ENCODE data around the gene RANBP6. TPM values are rescaled to one million over a fixed set of nuclear protein-coding genes. Genes with fewer than 3 reads are reported as not detected.
"Not testable (repeated sequence)": the region's sequence is repeated elsewhere in the genome, so short reads cannot be mapped to it uniquely, and the experiment has no call there.

Gene RANBP6
- total RNA-seq, result 10 to 100 TPM; 14.6 to 22.7 TPM

DNA sequence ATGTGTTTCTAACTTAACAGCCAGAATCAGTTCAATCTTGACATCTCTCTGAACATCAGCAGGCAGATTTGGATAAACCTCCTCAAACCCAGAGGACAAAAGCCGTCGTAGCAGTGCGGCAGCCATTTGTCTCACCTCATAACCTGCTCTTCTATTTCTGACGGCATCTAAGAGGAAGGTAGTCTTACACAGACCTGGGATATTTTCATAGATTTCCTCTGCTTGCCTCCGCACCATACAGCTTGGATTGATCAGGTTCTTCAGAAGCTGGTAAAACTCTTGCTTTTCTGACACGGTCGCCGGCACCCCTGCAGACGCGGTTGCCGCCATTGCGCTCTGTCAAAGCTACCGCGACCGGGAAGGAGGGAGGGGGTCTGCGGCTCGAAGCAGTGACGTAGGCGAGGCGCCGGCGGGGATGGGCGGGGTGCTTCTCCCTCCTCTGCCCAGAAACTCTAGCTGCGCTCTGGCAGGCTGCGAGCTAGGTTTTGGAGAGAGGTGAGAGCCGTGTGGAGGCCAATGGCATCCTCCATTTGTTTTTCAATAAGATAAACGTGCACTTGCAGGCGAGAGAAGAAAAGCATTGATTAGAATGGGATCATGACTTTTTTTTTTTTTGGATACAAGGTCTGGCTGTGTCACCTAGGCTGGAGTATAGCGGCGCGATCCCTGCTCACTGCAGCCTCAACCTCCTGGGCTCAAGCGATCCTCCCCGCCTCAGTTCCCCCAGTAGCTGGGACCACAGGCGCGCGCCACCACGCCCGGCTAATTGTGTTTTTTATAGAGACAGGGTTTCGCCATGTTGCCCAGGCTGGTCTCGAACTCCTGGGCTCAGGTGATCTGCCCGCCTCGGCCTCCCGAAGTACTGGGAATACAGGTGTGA lies at the start of gene RANBP6:
Gene RANBP6 (minus strand): TSS at position 347 of the 880 bp plus-strand sequence. CDS start 17 bp downstream, at position 330.
- peaks cover 6% of the 10 kb centered on the region for H3K9me3 Mint-ChIP-seq
- peak; percentile 99 for ATAC-seq (replicated peaks)
- H3K27ac Mint-ChIP-seq, result peak within 1 kb of the TSS; percentile 94
- peak within 1 kb of the TSS; percentile 94 for H3K4me3 Mint-ChIP-seq
- peaks cover 11% of the 10 kb centered on the region for H3K4me1 Mint-ChIP-seq
- H3K27me3 Mint-ChIP-seq, result no peaks in the 10 kb centered on the region
- peaks cover 43% of the 10 kb centered on the region for H3K36me3 Mint-ChIP-seq (ENCODE audit: low read depth)

GRCh38 chr9:6063146-6063545 lies 47.7 kb upstream of the RANBP6 start:
- H3K4me3 Mint-ChIP-seq, result not testable (repeated sequence)

DNA sequence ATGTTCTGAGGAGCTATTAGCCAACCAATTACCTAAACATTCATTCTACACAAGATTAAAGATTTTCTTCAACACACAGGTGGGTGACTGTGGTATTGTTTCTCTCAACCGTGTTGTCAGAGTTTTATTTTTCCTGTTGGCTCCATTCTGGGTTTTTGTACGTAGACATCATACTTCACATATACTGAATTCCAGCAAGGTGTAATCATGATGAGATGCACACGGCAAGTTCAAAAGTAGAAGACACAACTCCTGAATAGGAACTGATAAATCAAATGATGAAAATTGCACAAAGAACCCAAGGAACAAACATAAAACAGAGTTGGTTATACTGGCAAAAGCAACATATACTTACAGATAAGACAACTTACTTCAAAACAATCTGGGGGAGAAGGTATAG lies 40.2 kb upstream of the RANBP6 start:
- no peaks in the 10 kb centered on the region for H3K9me3 Mint-ChIP-seq
- peaks cover 5% of the 10 kb centered on the region for H3K27me3 Mint-ChIP-seq
- H3K27ac Mint-ChIP-seq, result no peak overlapping the region
- no peaks in the 10 kb centered on the region for H3K36me3 Mint-ChIP-seq (ENCODE audit: low read depth)
- no peak for ATAC-seq (replicated peaks)
- H3K4me1 Mint-ChIP-seq, result no peaks in the 10 kb centered on the region
- H3K4me3 Mint-ChIP-seq, result no peak overlapping the region

More at GRCh38 chr9:6063146-6063545, 47.7 kb upstream of the RANBP6 start:
- not testable (repeated sequence) for H3K4me1 Mint-ChIP-seq; H3K9me3 Mint-ChIP-seq; H3K36me3 Mint-ChIP-seq (ENCODE audit: low read depth); ATAC-seq (replicated peaks); H3K27ac Mint-ChIP-seq
- H3K27me3 Mint-ChIP-seq, result peaks cover 14% of the 10 kb centered on the region

GRCh38 chr9:6055216-6055615 lies 39.8 kb upstream of the RANBP6 start:
- ATAC-seq (replicated peaks), result peak; percentile 79
- Mint-ChIP-seq H3K27ac (no peak overlapping the region), H3K4me1 (no peaks in the 10 kb centered on the region), H3K27me3 (peaks cover under 1% of the 10 kb centered on the region), H3K4me3 (no peak overlapping the region), H3K9me3 (no peaks in the 10 kb centered on the region), H3K36me3 (ENCODE audit: low read depth) (no peaks in the 10 kb centered on the region)

GRCh38 chr9:6054280-6055099 lies 39.1 kb upstream of the RANBP6 start:
- Mint-ChIP-seq H3K36me3 (ENCODE audit: low read depth) (no peaks in the 10 kb centered on the region), H3K27ac (no peak overlapping the region), H3K4me3 (no peak overlapping the region), H3K9me3 (no peaks in the 10 kb centered on the region), H3K27me3 (no peaks in the 10 kb centered on the region), H3K4me1 (peaks cover 5% of the 10 kb centered on the region)
- ATAC-seq (replicated peaks), result peak; percentile 72

DNA sequence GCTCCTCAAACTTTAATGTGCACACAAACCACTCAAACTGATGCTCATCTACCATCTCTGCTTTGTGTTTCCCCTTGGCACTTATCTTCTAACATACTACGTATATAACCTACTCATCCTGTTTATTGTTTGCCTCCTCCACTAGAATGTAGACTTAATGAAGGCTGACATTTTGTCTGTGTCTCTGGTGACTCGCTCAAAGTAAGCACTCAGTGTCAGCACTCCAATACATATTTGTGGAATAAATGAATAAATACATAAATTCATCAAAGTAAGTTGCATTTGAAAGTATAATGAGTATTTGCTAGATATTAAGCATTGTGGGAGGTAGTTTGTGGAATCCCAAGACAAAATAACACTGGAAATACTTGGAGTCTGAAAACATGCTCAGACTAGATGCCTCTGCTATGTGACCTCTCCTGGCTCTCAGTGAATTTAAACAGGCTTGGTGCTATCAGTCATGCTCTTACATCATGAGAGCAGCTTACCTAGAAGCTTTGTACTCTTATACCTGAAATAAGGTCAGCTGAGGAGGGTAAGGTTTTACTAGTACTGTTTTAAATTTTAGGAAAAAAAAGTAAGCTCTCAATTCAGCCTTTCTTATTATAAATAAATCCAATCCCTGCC lies 37.0 kb upstream of the RANBP6 start:
- ATAC-seq (replicated peaks), result no peak
- Mint-ChIP-seq H3K4me3 (no peak overlapping the region), H3K27ac (no peak overlapping the region), H3K36me3 (ENCODE audit: low read depth) (no peaks in the 10 kb centered on the region), H3K27me3 (peaks cover 3% of the 10 kb centered on the region), H3K9me3 (no peaks in the 10 kb centered on the region), H3K4me1 (peaks cover 5% of the 10 kb centered on the region)

- Mint-ChIP-seq H3K36me3 (ENCODE audit: low read depth) (no peaks in the 10 kb centered on the region), H3K27me3 (peaks cover 8% of the 10 kb centered on the region), H3K4me1 (peaks cover 5% of the 10 kb centered on the region), H3K27ac (no peak overlapping the region), H3K9me3 (no peaks in the 10 kb centered on the region), H3K4me3 (no peak overlapping the region)
- no peak for ATAC-seq (replicated peaks)
Measured at GRCh38 chr9:6051511-6051950, 36.1 kb upstream of the RANBP6 start.

- peaks cover 5% of the 10 kb centered on the region for H3K4me1 Mint-ChIP-seq
- no peak overlapping the region for H3K4me3 Mint-ChIP-seq
- ATAC-seq (replicated peaks), result peak; percentile 86
- peak overlapping the region; percentile 42 for H3K27ac Mint-ChIP-seq
- H3K9me3 Mint-ChIP-seq, result no peaks in the 10 kb centered on the region
- H3K36me3 Mint-ChIP-seq (ENCODE audit: low read depth), result no peaks in the 10 kb centered on the region
- H3K27me3 Mint-ChIP-seq, result peaks cover 11% of the 10 kb centered on the region
Measured at GRCh38 chr9:6049798-6050197, 34.4 kb upstream of the RANBP6 start.

DNA sequence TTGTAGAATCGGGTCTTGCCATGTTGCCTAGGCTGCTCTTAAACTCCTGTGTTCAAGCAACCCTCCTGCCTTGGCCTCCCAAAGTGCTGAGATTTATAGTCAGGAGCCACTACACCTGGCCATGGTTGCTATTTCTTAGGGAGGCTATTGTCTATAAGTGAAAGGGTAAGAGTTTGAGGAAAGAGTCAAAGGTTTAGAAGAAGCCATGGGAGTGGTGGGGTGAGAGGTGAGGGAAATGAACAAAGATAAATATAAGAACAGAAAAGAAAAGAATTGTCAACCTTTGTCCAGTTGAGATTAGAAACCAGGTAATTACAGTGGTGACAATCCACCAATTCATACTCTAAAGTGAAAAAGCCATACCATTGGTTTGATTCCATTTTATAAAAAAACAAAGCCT lies 32.6 kb upstream of the RANBP6 start:
- no peak for ATAC-seq (replicated peaks)
- H3K27ac Mint-ChIP-seq, result no peak overlapping the region
- peaks cover 5% of the 10 kb centered on the region for H3K4me1 Mint-ChIP-seq
- no peak overlapping the region for H3K4me3 Mint-ChIP-seq
- no peaks in the 10 kb centered on the region for H3K36me3 Mint-ChIP-seq (ENCODE audit: low read depth)
- peaks cover 11% of the 10 kb centered on the region for H3K27me3 Mint-ChIP-seq
- H3K9me3 Mint-ChIP-seq, result no peaks in the 10 kb centered on the region

DNA sequence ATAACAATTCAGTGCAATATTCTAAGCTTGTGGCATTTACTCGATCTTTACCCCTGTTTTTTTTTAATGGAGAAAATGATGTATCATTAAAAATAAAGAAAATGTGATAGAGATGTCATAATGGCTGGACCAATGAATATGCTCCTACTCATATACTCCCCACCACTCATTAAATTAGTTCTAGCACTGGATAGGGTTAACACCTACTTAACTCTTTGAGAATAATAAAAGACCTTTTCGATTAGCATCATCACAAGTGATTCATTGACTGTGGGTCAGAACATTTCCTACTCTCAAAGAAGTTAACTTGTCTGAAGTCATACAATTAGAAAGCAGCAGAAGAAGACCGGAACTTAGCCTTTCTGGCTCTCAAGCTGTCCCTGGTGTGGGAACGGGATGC lies 31.6 kb upstream of the RANBP6 start:
- peaks cover 11% of the 10 kb centered on the region for H3K27me3 Mint-ChIP-seq
- peak overlapping the region; percentile 1 for H3K27ac Mint-ChIP-seq
- peak; percentile 57 for ATAC-seq (replicated peaks)
- H3K4me1 Mint-ChIP-seq, result peaks cover 5% of the 10 kb centered on the region
- no peaks in the 10 kb centered on the region for H3K9me3 Mint-ChIP-seq
- H3K4me3 Mint-ChIP-seq, result no peak overlapping the region
- H3K36me3 Mint-ChIP-seq (ENCODE audit: low read depth), result no peaks in the 10 kb centered on the region

DNA sequence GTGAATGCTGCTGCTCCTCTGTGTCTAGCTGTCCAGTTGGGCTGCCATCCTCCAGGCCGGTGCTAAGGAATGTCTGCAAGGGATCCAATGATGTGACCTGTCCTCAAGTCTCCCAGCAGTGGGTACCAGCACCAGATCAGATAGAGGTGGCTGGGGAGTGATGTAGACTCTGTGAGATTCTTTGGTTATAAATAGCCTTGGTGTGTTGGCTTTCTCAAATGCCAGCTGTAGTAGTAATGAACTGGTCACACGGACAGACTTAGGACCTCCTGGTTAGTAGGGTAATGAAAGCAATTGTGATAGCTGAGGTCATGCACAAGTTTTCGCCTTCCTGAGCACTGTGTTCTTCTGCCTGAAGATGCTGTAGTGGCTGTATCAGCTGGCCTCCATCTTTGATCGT lies 29.9 kb upstream of the RANBP6 start:
- Mint-ChIP-seq H3K9me3 (no peaks in the 10 kb centered on the region), H3K4me3 (no peak overlapping the region), H3K36me3 (ENCODE audit: low read depth) (no peaks in the 10 kb centered on the region), H3K4me1 (peaks cover 5% of the 10 kb centered on the region), H3K27ac (no peak overlapping the region), H3K27me3 (peaks cover 11% of the 10 kb centered on the region)
- ATAC-seq (replicated peaks), result no peak

- Mint-ChIP-seq H3K36me3 (ENCODE audit: low read depth) (no peaks in the 10 kb centered on the region), H3K27me3 (no peaks in the 10 kb centered on the region), H3K4me3 (no peak overlapping the region), H3K4me1 (no peaks in the 10 kb centered on the region), H3K9me3 (no peaks in the 10 kb centered on the region), H3K27ac (no peak overlapping the region)
- ATAC-seq (replicated peaks), result no peak
Measured at GRCh38 chr9:6040077-6040476, 24.7 kb upstream of the RANBP6 start.

DNA sequence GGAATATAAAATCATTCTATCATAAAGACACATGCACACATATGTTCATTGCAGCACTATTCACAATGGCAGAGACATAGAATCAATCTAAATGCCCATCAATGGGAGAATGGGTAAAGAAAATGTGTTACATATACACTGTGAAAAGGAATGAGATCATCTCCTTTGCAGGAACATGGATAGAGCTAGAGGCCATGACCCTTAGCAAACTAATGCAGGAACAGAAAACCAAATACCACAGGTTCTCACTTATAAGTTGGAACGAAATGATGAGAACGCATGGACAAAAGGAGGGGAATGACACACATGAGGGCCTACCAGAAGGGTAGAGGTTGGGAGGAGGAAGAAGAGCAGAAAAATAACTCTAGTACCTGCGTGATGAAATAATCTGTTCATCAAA lies 21.0 kb upstream of the RANBP6 start:
- Mint-ChIP-seq H3K27me3 (peaks cover 3% of the 10 kb centered on the region), H3K9me3 (no peaks in the 10 kb centered on the region), H3K27ac (no peak overlapping the region), H3K4me3 (no peak overlapping the region), H3K4me1 (no peaks in the 10 kb centered on the region), H3K36me3 (ENCODE audit: low read depth) (no peaks in the 10 kb centered on the region)
- no peak for ATAC-seq (replicated peaks)

DNA sequence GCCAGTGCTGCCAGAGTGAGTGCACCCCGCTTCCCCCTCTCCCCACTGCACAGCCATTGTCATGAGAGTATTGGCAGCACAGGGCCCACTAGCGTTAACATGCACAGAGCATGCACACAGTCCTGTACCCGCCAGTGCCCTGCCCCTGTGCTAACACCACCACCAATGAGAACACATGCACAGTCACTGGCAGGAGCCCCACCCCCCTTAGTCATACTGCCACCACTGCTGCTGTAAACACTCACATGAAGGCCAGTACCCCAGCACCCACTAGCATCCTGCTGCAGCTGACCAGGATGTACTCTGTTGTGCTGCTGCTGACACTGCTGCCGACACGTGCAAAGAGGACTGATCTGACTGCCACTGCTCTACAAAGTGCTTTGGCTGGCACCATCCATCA lies 19.5 kb upstream of the RANBP6 start:
- Mint-ChIP-seq H3K4me1 (no peaks in the 10 kb centered on the region), H3K36me3 (ENCODE audit: low read depth) (no peaks in the 10 kb centered on the region), H3K27me3 (peaks cover 3% of the 10 kb centered on the region), H3K4me3 (no peak overlapping the region), H3K9me3 (no peaks in the 10 kb centered on the region), H3K27ac (no peak overlapping the region)
- peak; percentile 56 for ATAC-seq (replicated peaks)
